DMS 273 (cell line): ENCODE results near the gene HBA2.
A peak's percentile ranks its signal among the peaks of the same experiment; 100 is the strongest.
"Not testable (repeated sequence)": the region's sequence is repeated elsewhere in the genome, so short reads cannot be mapped to it uniquely, and the experiment has no call there.

Experiments used
- DNase-seq: peaks from one replicate; lab custom pipeline; 2025; ENCODE audit not compliant: unreplicated experiment; lab: John Stamatoyannopoulos, UW

The HBA2 gene

GRCh38 chr16:154217-155030 lies 18.3 kb upstream of the HBA2 start:
- peak; percentile 47 for DNase-seq

DNA sequence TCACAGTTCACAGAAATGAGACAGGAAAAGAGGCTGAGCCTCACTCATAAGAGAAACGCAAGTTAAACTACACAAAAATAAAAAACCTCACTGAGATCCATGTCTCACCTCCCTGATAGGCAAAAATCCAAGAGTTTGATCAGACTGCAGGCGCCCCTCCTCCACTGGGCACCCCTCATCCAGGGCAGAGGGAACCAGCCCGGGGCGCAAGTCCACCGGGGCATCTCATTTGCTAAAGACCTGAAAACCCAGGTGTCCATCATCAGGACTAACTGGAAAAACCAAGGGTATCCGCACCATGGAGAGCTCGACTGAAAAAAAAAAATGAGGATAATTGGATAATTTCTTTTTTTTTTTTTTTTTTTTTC lies 17.7 kb upstream of the HBA2 start:
- DNase-seq, result no peak

- DNase-seq, result no peak
Observed at GRCh38 chr16:159136-159849, 13.4 kb upstream of the HBA2 start.

- not testable (repeated sequence) for DNase-seq
Observed at GRCh38 chr16:160242-160641, 12.4 kb upstream of the HBA2 start.

GRCh38 chr16:160691-161190 lies 11.9 kb upstream of the HBA2 start:
- DNase-seq, result no peak

GRCh38 chr16:162271-162991 lies 10.2 kb upstream of the HBA2 start:
- no peak for DNase-seq

DNA sequence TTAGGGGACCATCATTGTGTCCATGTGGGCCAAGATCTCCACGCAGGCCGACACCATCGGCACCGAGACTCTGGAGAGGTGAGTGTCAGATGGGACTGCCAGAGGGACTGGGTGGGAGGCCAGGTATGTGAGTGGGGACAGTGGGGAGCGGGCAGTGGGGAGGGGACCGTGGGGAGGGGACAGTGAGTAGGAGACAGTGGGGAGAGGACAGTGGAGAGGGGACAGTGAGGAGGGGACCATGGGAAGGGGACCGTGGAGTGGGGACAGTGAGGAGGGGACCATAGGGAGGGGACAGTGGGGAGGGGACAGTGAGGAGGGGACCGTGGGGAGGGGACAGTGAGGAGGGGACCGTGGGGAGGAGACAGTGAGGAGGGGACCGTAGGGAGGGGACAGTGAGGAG lies 9.5 kb upstream of the HBA2 start:
- not testable (repeated sequence) for DNase-seq

- not testable (repeated sequence) for DNase-seq
Observed at GRCh38 chr16:163696-164095, 9.0 kb upstream of the HBA2 start.

DNA sequence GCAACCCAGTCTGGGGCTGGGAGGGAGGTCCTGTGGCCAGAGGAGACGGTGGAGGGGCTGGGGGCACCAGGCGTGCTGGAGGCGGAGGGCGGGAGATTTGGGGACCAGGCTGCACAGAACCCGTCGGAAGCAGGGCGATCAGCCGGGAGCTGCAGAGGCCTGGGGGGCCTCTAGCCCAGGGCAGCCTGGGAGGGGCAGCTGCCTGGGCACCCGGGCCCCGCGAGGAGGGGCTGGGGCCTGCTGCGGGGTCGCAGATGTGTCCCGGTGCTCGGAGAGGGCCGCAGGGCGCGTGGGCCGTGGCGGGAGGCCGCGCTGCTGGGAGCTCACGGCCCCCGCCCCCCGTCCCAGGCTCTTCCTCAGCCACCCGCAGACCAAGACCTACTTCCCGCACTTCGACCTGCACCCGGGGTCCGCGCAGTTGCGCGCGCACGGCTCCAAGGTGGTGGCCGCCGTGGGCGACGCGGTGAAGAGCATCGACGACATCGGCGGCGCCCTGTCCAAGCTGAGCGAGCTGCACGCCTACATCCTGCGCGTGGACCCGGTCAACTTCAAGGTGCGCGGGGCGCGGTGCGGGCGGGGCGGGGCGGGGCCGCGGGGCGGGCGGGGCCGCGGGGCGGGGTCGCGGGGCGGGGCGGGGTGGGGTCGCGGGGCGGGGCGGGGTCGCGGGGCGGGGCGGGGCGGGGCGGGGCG lies 8.4 kb upstream of the HBA2 start:
- DNase-seq, result not testable (repeated sequence)

DNA sequence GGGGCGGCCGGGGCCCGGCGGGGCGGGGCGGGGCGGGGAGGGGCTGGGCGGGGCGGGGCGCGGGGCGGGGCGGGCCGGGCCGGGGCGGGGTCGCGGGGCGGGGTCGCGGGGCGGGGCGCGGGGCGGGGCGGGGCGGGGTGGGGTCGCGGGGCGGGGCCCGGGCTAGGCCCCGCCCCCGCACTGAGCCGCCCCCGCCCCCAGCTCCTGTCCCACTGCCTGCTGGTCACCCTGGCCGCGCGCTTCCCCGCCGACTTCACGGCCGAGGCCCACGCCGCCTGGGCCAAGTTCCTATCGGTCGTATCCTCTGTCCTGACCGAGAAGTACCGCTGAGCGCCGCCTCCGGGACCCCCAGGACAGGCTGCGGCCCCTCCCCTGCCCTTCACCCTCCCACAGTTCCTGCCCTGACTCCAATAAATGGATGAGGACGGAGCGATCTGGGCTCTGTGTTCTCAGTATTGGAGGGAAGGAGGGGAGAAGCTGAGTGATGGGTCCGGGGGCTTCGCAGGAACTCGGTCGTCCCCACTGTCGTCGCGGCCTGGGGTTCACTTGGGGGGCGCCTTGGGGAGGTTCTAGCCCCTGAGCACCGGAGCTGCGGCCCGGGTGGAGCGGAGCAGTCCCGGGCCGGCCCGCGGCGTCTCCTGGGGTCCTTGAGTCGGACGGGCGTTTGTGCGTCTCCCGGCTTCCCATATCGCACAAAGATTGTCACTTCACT lies 7.7 kb upstream of the HBA2 start:
- peak; percentile 63 for DNase-seq

DNA sequence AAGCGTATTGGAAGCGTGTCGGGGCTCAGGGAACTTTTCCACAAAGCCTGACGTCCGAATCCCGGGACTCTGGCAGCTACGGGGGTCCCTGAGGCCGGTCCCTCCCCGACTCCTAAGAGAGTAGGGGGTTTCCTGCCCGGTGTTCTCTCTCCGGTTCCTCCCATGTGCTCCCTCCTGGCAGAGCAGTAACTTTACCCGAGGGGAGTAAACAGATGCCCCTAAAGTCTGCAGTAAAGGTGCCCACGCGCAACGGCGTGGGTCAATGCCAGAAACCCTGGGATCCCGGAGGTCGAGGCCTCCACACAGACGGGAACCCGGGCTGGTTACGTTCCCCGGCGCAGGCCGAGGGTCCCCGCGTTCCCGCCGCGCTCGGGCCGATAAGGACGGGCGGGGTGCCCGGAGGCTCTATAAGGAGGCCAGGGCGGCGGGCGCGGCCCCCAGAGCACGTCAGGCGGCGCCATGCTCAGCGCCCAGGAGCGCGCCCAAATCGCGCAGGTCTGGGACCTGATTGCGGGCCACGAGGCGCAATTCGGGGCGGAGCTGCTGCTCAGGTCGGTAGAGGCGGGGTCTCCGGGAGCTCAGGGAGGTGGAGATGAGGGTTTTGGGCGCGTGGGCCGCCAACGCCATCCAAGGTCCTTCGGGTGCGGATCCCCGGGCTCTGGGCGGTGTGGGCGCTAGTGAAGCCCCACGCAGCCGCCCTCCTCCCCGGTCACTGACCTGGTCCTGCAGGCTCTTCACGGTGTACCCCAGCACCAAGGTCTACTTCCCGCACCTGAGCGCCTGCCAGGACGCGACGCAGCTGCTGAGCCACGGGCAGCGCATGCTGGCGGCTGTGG lies 6.9 kb upstream of the HBA2 start, which contains the start of gene HBM:
TSS of gene HBM (plus strand) at position 440 of the 836 bp plus-strand sequence. CDS start at position 460, 20 bp downstream.
- DNase-seq, result peak; percentile 59

DNA sequence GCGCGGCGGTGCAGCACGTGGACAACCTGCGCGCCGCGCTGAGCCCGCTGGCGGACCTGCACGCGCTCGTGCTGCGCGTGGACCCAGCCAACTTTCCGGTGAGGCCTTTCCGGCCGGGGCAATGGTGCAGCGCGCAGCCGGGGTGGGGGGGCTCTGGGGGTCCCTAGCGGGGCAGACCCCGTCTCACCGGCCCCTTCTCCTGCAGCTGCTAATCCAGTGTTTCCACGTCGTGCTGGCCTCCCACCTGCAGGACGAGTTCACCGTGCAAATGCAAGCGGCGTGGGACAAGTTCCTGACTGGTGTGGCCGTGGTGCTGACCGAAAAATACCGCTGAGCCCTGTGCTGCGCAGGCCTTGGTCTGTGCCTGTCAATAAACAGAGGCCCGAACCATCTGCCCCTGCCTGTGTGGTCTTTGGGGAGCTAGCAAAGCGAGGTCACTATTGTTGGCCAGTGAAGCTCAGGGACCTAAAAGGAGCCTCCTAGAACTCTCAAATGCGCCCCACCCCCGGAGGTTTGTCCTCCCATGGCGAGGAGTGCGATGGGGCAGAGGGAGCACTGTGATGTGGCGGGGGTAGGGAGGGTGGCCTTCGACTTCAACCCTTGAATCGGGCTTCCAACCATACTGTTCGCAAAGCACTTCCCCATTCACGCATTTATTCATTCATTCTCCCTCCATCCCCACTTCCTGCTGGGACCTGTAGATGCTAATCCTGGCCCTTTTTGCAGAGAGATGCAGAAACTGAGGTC lies 6.1 kb upstream of the HBA2 start:
- DNase-seq, result no peak

DNA sequence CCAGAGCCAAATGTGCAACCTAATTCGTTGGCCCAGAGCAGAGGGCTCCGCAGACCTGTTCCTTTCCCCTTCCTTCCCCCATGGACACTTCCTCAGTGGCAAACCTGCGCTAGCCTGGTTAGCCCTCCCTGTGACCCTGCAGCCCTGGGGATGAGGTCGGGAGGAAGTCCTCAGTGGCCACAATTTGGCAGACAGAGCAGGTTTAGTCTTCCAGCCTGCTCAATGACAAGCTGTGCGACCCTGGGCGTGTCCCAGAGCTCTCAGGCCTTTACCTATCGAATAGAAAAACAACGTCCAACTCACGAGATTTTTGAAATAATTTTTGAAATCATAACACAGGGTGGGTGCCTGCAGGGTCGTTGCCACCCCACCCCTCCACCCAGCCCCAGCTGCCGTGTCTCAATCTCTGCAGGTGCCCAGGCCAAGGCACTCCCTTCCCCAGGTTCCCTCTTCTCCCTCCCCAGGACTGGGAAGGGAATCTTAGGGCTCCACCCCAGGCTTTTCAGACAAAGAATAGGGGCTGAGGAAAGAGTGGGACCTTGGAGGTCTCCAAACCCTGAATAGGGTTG lies 5.5 kb upstream of the HBA2 start:
- no peak for DNase-seq

GRCh38 chr16:168424-168823 lies 4.3 kb upstream of the HBA2 start:
- DNase-seq, result peak; percentile 60

DNA sequence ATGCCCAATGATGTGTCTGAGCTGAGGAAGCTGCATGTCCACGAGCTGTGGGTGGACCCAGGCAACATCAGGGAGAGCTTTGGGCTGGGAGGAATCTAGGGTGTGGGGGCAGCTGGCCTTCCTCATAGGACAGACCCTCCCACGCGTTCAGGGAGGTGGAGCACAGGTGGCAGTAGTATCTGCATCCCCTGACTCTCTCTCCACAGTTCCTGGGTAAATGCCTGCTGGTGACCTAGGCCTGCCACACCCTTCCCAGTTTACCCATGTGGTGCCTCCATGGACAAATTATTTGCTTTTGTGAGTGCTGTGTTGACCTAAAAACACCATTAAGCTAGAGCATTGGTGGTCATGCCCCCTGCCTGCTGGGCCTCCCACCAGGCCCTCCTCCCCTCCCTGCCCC lies 3.7 kb upstream of the HBA2 start:
- no peak for DNase-seq

DNA sequence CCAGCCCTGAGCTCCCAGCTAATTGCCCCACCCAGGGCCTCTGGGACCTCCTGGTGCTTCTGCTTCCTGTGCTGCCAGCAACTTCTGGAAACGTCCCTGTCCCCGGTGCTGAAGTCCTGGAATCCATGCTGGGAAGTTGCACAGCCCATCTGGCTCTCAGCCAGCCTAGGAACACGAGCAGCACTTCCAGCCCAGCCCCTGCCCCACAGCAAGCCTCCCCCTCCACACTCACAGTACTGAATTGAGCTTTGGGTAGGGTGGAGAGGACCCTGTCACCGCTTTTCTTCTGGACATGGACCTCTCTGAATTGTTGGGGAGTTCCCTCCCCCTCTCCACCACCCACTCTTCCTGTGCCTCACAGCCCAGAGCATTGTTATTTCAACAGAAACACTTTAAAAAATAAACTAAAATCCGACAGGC lies 2.6 kb upstream of the HBA2 start:
- DNase-seq, result not testable (repeated sequence)

DNA sequence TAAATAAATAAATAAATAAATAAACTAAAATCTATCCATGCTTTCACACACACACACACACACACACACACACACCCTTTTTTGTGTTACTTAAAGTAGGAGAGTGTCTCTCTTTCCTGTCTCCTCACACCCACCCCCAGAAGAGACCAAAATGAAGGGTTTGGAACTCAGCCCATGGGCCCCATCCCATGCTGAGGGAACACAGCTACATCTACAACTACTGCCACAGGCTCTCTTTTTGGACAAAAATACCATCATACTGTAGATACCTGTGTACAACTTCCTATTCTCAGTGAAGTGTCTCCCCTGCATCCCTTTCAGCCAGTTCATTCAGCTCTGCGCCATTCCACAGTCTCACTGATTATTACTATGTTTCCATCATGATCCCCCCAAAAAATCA lies 1.9 kb upstream of the HBA2 start:
- no peak for DNase-seq

DNA sequence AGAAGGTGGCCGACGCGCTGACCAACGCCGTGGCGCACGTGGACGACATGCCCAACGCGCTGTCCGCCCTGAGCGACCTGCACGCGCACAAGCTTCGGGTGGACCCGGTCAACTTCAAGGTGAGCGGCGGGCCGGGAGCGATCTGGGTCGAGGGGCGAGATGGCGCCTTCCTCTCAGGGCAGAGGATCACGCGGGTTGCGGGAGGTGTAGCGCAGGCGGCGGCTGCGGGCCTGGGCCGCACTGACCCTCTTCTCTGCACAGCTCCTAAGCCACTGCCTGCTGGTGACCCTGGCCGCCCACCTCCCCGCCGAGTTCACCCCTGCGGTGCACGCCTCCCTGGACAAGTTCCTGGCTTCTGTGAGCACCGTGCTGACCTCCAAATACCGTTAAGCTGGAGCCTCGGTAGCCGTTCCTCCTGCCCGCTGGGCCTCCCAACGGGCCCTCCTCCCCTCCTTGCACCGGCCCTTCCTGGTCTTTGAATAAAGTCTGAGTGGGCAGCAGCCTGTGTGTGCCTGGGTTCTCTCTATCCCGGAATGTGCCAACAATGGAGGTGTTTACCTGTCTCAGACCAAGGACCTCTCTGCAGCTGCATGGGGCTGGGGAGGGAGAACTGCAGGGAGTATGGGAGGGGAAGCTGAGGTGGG lies 657 bp downstream of the HBA2 start:
- DNase-seq, result not testable (repeated sequence)
